ENCODE results near the gene NANS.

DNA sequence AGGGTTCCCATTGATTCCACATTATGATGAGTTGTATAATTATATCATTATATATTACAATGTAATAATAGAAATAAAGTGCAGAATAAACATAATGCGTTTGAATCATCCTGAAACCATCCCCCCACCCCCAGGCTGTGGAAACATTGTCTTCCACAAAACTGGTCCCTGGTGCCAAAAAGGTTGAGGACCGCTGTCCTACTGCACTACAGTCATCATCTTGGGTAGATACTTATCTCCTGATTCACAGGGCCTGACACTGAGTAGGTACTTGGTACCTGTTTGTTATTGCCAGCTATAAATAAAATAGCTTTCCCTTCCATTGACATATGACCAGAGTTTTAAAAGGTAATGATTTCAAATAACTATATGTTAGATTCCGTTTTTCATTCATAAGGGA is 47.8 kb upstream of the NANS start:
- TF ChIP-seq MXI1 (IDR thresholded peaks at IDR 0.05; ENCODE audit: borderline replicate concordance, low read depth, low read length) (no peak), ZNF24 (IDR thresholded peaks at IDR 0.05) (no peak), GABPA (IDR thresholded peaks at IDR 0.05; ENCODE audit: low read depth, low read length) (no peak), GABPA (CRISPR knock-in tag; IDR thresholded peaks at IDR 0.05; ENCODE audit: low read depth) (no peak), STAT5B (CRISPR knock-in tag; IDR thresholded peaks at IDR 0.05) (no peak), ZSCAN21 (CRISPR knock-in tag; IDR thresholded peaks at IDR 0.05; ENCODE audit: borderline replicate concordance) (no peak)
- TF ChIP-seq, protein P1, sequence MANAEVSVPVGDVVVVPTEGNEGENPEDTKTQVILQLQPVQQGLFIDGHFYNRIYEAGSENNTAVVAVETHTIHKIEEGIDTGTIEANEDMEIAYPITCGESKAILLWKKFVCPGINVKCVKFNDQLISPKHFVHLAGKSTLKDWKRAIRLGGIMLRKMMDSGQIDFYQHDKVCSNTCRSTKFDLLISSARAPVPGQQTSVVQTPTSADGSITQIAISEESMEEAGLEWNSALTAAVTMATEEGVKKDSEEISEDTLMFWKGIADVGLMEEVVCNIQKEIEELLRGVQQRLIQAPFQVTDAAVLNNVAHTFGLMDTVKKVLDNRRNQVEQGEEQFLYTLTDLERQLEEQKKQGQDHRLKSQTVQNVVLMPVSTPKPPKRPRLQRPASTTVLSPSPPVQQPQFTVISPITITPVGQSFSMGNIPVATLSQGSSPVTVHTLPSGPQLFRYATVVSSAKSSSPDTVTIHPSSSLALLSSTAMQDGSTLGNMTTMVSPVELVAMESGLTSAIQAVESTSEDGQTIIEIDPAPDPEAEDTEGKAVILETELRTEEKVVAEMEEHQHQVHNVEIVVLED (CRISPR knock-in tag; IDR thresholded peaks at IDR 0.05; ENCODE audit: borderline replicate concordance), result no peak

Measured in HepG2 (cell line).